DOHH2 (cell line): ENCODE measurements around the gene ATG16L1.

ENCODE experiments used
- EZH2phosphoT487 ChIP-seq: fragments of 200-600 bp; sonication (generic); IDR thresholded peaks from 2 replicates; pipeline ENCODE4 v1.6.1; 2017; ENCODE audit warnings: borderline replicate concordance, mild to moderate bottlenecking, antibody characterized with exemption, low read length, moderate library complexity, mixed read lengths
- TF ChIP-seq, protein P1 (sequence below): fragments of 200-600 bp; sonication (generic); IDR thresholded peaks from one replicate; pipeline ENCODE4 v1.5.1; 2014; ENCODE audit warnings: antibody characterized with exemption, mild to moderate bottlenecking, low read depth, low read length; ENCODE audit not compliant: poor library complexity, severe bottlenecking

DNA sequence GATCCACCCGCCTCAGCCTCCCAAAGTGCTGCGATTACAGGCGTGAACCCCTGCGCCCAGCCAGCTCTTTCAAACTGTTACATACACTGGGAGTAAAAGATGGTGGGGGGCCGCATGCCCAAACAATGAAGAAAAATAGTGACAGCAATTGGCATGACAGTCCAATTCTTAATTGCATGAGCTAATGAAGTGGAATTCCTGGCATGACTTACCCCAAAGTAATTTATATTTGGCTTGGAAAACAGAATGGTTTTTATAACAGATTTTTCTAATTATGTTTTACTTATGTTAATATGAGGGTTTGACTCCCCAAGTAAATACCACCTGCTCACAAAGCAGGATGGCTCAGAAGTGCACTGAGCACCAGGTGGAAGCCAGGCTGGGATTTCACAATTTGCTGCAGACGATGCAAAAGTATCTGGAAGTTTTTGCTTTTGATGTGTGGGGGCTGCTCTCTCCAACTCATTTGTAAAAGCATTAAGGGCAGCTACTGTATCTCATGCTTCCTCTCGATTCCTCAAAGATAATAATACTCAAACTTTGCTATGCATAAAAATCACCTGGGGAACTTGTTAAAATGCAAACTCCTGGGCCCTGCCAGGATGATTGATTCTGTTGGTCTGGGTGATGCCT lies 24.0 kb upstream of the ATG16L1 start:
- TF ChIP-seq, protein P1, sequence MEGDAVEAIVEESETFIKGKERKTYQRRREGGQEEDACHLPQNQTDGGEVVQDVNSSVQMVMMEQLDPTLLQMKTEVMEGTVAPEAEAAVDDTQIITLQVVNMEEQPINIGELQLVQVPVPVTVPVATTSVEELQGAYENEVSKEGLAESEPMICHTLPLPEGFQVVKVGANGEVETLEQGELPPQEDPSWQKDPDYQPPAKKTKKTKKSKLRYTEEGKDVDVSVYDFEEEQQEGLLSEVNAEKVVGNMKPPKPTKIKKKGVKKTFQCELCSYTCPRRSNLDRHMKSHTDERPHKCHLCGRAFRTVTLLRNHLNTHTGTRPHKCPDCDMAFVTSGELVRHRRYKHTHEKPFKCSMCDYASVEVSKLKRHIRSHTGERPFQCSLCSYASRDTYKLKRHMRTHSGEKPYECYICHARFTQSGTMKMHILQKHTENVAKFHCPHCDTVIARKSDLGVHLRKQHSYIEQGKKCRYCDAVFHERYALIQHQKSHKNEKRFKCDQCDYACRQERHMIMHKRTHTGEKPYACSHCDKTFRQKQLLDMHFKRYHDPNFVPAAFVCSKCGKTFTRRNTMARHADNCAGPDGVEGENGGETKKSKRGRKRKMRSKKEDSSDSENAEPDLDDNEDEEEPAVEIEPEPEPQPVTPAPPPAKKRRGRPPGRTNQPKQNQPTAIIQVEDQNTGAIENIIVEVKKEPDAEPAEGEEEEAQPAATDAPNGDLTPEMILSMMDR: no peak
- TF ChIP-seq EZH2phosphoT487: no peak
